ENCODE data around the gene SLC19A2. TPM values are rescaled to one million over a fixed set of nuclear protein-coding genes. Genes with fewer than 3 reads are reported as not detected.

SLC19A2 gene
- polyA plus RNA-seq, 1 donor from 2014 or later = 45.8 TPM

GRCh38 chr1:169486281-169487051, 722 bp upstream of the SLC19A2 start:
- Histone ChIP-seq H4K20me1 (ENCODE audit: insufficient read depth) (no peaks in the 10 kb centered on the region), H3K4me2 (ENCODE audit: low read length) (peak overlapping the region; percentile 79), H2AFZ (ENCODE audit: low read depth, low read length) (peak overlapping the region; percentile 73), H3K27me3 (ENCODE audit: insufficient read depth, low read depth, low read length) (no peaks in the 10 kb centered on the region), H3K4me3 (ENCODE audit: low read length) (peak overlapping the region; percentile 92), H3K27ac (ENCODE audit: low read length) (peak overlapping the region; percentile 71), H3K9me3 (ENCODE audit: low read length) (no peaks in the 10 kb centered on the region), H3K9ac (ENCODE audit: low read length) (peak overlapping the region; percentile 88), H3K79me2 (replicated peaks; ENCODE audit: insufficient read depth, low read length) (peaks cover 23% of the 10 kb centered on the region), H3F3A (ENCODE audit: insufficient read depth, low read length, poor library complexity, severe bottlenecking) (peaks cover 2% of the 10 kb centered on the region), H3K9me2 (ENCODE audit: insufficient read depth, low read length) (no peaks in the 10 kb centered on the region), H3K36me3 (ENCODE audit: insufficient read depth, low read length) (no peaks in the 10 kb centered on the region)
- TF ChIP-seq SMC3 (conservative IDR thresholded peaks at IDR 0.05; ENCODE audit: poor library complexity) = no peak
- no peak for TF ChIP-seq EP300 (conservative IDR thresholded peaks at IDR 0.05; ENCODE audit: poor library complexity, severe bottlenecking)
- TF ChIP-seq REST (IDR thresholded peaks at IDR 0.05; ENCODE audit: borderline replicate concordance) = no peak
- TF ChIP-seq CTCF (IDR thresholded peaks at IDR 0.05; ENCODE audit: poor library complexity, severe bottlenecking) = no peak
- no peak for TF ChIP-seq TAF1 (IDR thresholded peaks at IDR 0.05; ENCODE audit: low read depth)
- TF ChIP-seq MXI1 (conservative IDR thresholded peaks at IDR 0.05; ENCODE audit: poor library complexity, severe bottlenecking) = no peak
- no peak for TF ChIP-seq RAD21 (conservative IDR thresholded peaks at IDR 0.05)
- no peak for TF ChIP-seq EZH2 (IDR thresholded peaks at IDR 0.05; ENCODE audit: borderline replicate concordance, insufficient read depth, low read length, poor library complexity, severe bottlenecking)
- no peak for TF ChIP-seq POLR2AphosphoS5 (IDR thresholded peaks at IDR 0.05)

- peak; percentile 77 for TF ChIP-seq MXI1 (conservative IDR thresholded peaks at IDR 0.05; ENCODE audit: poor library complexity, severe bottlenecking)
- no peak for TF ChIP-seq EP300 (conservative IDR thresholded peaks at IDR 0.05; ENCODE audit: poor library complexity, severe bottlenecking)
- Histone ChIP-seq H2AFZ (ENCODE audit: low read depth, low read length) (peak overlapping the region; percentile 75), H3F3A (ENCODE audit: insufficient read depth, low read length, poor library complexity, severe bottlenecking) (peaks cover 2% of the 10 kb centered on the region), H4K20me1 (ENCODE audit: insufficient read depth) (no peaks in the 10 kb centered on the region), H3K79me2 (replicated peaks; ENCODE audit: insufficient read depth, low read length) (peaks cover 23% of the 10 kb centered on the region), H3K9me3 (ENCODE audit: low read length) (no peaks in the 10 kb centered on the region), H3K36me3 (ENCODE audit: insufficient read depth, low read length) (no peaks in the 10 kb centered on the region), H3K27ac (ENCODE audit: low read length) (peak overlapping the region; percentile 71), H3K4me3 (ENCODE audit: low read length) (peak overlapping the region; percentile 92), H3K9ac (ENCODE audit: low read length) (peak overlapping the region; percentile 88), H3K27me3 (ENCODE audit: insufficient read depth, low read depth, low read length) (no peaks in the 10 kb centered on the region), H3K4me2 (ENCODE audit: low read length) (peak overlapping the region; percentile 95), H3K9me2 (ENCODE audit: insufficient read depth, low read length) (no peaks in the 10 kb centered on the region)
These were observed 887 bp downstream of the SLC19A2 start for GRCh38 chr1:169484683-169485430.
